ENCODE measurements around the gene CCDC186.
A peak's percentile ranks its signal among the peaks of the same experiment; 100 is the strongest.

The CCDC186 gene

GRCh38 chr10:114173921-114174694 is at the start of gene CCDC186:
Gene CCDC186 (minus strand): TSS chr10:114174203. CDS start chr10:114163268, 10,935 bp downstream.
- DNase-seq (ENCODE audit: low read depth), result peak; percentile 86

GRCh38 chr10:114223066-114223465 is 49.1 kb upstream of the CCDC186 start:
- no peak for DNase-seq (ENCODE audit: low read depth)

DNA sequence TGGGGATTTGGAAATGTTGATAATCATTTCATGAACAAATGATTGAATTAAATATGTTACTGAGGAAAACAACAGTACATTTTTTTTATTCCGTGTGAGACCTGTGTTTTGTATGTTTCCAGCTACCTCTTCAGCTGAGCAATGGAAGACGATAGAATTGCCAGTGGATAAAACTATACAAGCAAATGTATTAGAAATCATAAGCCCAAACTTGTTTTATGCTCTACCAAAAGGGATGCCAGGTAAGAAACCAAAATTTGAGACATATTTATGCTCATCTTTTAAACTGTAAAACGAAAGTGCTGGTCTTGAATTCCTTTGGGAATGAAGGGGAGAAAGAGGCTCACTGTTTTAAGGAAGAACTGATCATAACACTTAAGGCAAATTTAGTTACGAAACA is 47.2 kb upstream of the CCDC186 start:
- no peak for DNase-seq (ENCODE audit: low read depth)

DNA sequence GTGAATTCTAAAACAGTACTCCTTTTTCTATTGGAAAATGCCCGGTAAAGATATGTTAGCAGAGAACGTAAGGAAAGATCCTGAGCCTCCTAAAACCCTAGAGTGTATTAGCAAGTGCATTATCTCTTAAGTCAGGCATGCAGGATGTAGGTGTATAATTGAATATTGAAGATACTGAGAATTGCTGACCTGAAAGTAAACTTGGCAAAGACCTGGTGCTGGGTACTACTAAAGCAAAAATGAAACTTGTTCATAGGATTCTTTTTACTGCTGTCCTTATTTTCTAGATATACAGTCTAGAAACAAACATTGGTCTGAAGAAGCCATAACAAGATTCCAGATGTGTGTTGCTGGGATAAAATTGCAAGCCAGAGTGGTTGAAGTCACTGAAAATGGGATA is 46.3 kb upstream of the CCDC186 start:
- no peak for DNase-seq (ENCODE audit: low read depth)

DNA sequence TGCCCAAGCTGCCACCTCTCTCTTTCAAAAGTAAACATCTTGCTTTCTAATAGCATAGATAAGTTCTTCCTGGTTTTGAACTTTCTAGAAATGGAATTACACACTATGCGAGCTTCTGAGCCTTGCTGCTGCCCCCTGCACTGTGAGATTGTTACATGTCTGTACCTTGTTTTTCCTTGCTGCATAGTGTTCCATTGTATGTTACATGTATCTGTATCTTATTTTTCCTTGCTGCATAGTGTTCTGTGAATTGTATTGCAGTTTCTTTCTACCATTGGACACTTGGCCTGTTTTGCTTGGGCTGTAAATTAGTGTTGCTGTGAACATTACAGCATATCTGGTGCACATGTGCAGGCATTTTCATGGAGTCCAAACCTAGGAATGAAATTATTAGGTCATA is 41.0 kb upstream of the CCDC186 start:
- no peak for DNase-seq (ENCODE audit: low read depth)

GRCh38 chr10:114212153-114212552 is 38.1 kb upstream of the CCDC186 start:
- no peak for DNase-seq (ENCODE audit: low read depth)

GRCh38 chr10:114208351-114208750 is 34.3 kb upstream of the CCDC186 start:
- peak; percentile 3 for DNase-seq (ENCODE audit: low read depth)

- DNase-seq (ENCODE audit: low read depth), result no peak
Observed at GRCh38 chr10:114207349-114207748, 33.3 kb upstream of the CCDC186 start.

- DNase-seq (ENCODE audit: low read depth), result no peak
Observed at GRCh38 chr10:114206902-114207301, 32.9 kb upstream of the CCDC186 start.

DNA sequence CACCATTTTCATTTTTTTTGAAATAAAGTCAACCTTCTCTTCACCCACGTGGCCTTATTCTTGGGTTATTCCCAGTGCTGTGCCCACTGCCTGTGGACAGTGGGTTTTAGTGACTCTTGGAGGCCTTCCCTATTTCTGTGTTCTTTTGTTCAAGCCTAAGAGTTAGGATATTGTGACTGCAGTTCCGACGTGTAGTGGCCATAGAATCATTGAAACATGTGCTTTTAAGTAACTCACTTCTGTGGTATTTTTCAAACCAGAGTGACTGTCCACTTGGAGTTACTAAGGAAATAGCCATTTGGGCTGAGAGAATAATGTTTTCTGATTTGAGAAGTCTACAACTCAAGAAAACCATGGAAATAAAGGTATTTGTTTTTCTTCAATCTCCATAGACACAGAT is 28.8 kb upstream of the CCDC186 start:
- DNase-seq (ENCODE audit: low read depth), result no peak

- DNase-seq (ENCODE audit: low read depth), result no peak
Observed at GRCh38 chr10:114199239-114199638, 25.2 kb upstream of the CCDC186 start.

DNA sequence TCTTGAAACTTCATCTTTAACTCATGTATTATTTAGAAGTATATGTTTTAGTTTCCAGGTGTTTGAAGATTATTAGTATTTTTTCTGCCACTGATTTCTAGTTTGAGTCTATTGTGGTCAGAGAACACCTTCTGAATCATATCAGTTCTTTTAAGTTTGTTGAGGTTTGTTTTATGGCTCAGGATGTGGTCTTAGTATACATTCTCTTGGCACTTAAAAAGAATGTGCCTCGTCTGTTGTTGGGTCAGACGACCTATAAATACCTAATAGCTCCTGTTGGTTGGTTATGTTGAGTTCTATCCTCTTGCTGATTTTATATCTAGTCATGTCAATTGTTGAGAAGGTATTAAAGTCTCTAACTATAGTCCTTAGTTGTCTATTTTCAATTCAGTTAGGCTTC is 21.1 kb upstream of the CCDC186 start:
- no peak for DNase-seq (ENCODE audit: low read depth)

- no peak for DNase-seq (ENCODE audit: low read depth)
Observed at GRCh38 chr10:114189700-114190099, 15.7 kb upstream of the CCDC186 start.

GRCh38 chr10:114188900-114189299 is 14.9 kb upstream of the CCDC186 start:
- no peak for DNase-seq (ENCODE audit: low read depth)

GRCh38 chr10:114188001-114188400 is 14.0 kb upstream of the CCDC186 start:
- no peak for DNase-seq (ENCODE audit: low read depth)

- no peak for DNase-seq (ENCODE audit: low read depth)
Observed at GRCh38 chr10:114184276-114184675, 10.3 kb upstream of the CCDC186 start.

GRCh38 chr10:114183563-114183962 is 9.6 kb upstream of the CCDC186 start:
- no peak for DNase-seq (ENCODE audit: low read depth)

GRCh38 chr10:114181971-114182370 is 8.0 kb upstream of the CCDC186 start:
- DNase-seq (ENCODE audit: low read depth), result no peak

- DNase-seq (ENCODE audit: low read depth), result no peak
Observed at GRCh38 chr10:114180937-114181336, 6.9 kb upstream of the CCDC186 start.

DNA sequence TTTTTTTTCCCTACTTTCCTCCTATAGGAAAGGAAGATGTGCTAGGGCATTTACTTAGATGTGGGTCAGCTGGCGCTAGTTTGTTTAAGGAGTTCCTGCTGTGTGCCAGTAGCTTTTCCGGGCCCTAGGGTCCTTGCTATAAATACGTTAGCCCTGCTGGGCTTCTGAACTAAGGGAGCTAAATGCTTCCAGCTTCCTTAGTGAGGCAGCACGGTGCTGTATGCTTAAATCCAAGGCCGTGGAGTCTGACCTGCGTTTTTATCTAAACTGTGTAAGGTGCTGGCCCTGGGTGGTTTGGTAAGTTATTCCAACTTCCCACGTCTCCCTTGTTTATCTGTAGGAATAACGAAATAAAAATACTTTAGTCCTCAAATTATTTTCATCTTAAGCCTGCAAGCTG is 5.7 kb upstream of the CCDC186 start:
- DNase-seq (ENCODE audit: low read depth), result no peak

- no peak for DNase-seq (ENCODE audit: low read depth)
Observed at GRCh38 chr10:114179148-114179547, 5.1 kb upstream of the CCDC186 start, which contains the start of gene TDRD1. Gene TDRD1 (plus strand): TSS chr10:114179353. CDS start chr10:114187832, 8,479 bp downstream.

DNA sequence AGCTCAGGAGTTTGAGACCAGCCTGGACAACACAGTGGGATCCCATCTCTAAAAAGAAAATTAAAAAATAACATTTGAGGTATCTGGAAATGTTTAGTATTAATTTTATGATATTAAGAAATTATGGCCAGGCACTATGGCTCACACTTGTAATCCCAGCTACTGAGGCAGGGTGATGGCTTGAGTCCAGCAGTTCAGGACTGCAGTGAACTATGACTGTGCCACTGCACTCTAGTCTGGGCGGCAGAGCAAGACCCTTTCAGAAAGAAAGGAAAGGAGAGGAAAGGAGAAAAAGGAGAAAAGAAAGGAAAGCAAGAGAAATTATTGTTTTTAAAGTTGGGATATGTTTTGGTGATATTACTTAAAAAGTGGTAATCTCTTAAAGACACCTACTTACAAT is 2.5 kb upstream of the CCDC186 start:
- no peak for DNase-seq (ENCODE audit: low read depth)

GRCh38 chr10:114175667-114176066 is 1.7 kb upstream of the CCDC186 start:
- DNase-seq (ENCODE audit: low read depth), result no peak

DNA sequence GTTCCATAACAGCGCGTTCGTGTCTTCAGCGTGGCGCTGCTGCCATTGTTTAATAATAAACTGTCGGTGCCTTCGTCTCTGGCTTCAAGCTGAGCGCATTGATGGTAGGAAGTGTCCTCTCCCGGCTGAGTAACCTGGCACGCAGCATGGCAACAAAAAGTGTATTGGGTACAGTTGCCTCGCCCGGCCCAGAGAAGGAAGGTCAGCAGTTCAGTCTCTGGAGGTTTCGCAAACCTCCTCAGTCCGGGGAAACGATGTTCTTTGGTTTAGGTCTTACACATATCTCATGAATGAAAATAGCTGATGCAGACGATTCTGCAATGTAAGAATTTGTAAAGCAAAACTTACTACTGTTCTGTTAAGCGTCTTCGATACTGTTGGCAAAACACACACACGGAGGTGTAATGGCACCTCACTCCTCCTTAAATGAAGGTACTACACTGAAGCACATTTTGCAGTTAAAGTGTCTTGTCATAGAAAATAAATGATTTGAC is 739 bp upstream of the CCDC186 start:
- DNase-seq (ENCODE audit: low read depth), result peak; percentile 32
